K562 (cell line): Measurements from ENCODE around the gene UBE2L3. TPM values are rescaled to one million over a fixed set of nuclear protein-coding genes. Genes with fewer than 3 reads are reported as not detected.

Experiments used
- ATF7 ChIP-seq: fragments of 450-650 bp; IDR thresholded peaks from 2 replicates; pipeline ENCODE4 v1.7.1; 2014; ENCODE audit warnings: mild to moderate bottlenecking, moderate library complexity
- CC2D1A ChIP-seq: fragments of 450-650 bp; IDR thresholded peaks from 2 replicates; pipeline ENCODE4 v1.6.1; 2017; ENCODE audit warnings: mild to moderate bottlenecking
- CEBPG ChIP-seq, 3 experiments: fragments of 200-800 bp in 1 of 3; sonication (Bioruptor generic) in 1 of 3; sonication (generic) in 1 of 3; formaldehyde crosslinking in 1 of 3; IDR thresholded peaks in 2 of 3; conservative IDR thresholded peaks in 1 of 3; 2 replicates each; pipeline versions ENCODE4 v1.6.1 to v1.8.0; 2016 to 2022; ENCODE audit warnings: missing compliant biosample characterization in 2 of 3, missing genetic modification characterization in 2 of 3, mild to moderate bottlenecking in 1 of 3, missing genetic modification reagents in 1 of 3
- FOXJ2 ChIP-seq: fragments of 200-800 bp; sonication (Bioruptor generic); IDR thresholded peaks from 2 replicates; pipeline ENCODE4 v1.6.1; 2016; ENCODE audit warnings: missing genetic modification characterization, missing compliant biosample characterization
- LCOR ChIP-seq: sonication (generic); formaldehyde crosslinking; IDR thresholded peaks from 2 replicates; pipeline ENCODE4 v1.8.0; 2022; ENCODE audit warnings: mild to moderate bottlenecking, missing genetic modification reagents
- NCOA4 ChIP-seq: fragments of 450-650 bp; IDR thresholded peaks from 2 replicates; pipeline ENCODE4 v1.6.1; 2018; ENCODE audit warnings: mild to moderate bottlenecking; ENCODE audit not compliant: partially characterized antibody
- PURB ChIP-seq: sonication (generic); formaldehyde crosslinking; IDR thresholded peaks from 2 replicates; pipeline ENCODE4 v1.9.0; 2021; ENCODE audit warnings: low read depth, mild to moderate bottlenecking, missing genetic modification reagents
- RBM15 ChIP-seq: fragments of 200-400 bp; formaldehyde crosslinking; IDR thresholded peaks from 2 replicates; pipeline ENCODE4 v1.6.1; 2018; ENCODE audit warnings: mild to moderate bottlenecking, low read length, moderate library complexity; ENCODE audit not compliant: insufficient read depth
- STAT5B ChIP-seq: fragments of 250-450 bp; sonication (Bioruptor Pico); IDR thresholded peaks from 2 replicates; pipeline ENCODE4 v1.8.0; 2021; ENCODE audit warnings: mild to moderate bottlenecking, inconsistent platforms
- TGIF2 ChIP-seq: sonication (generic); formaldehyde crosslinking; IDR thresholded peaks from 2 replicates; pipeline ENCODE4 v1.8.1; 2022; ENCODE audit warnings: mild to moderate bottlenecking, missing genetic modification reagents, moderate library complexity
- WHSC1 ChIP-seq: IDR thresholded peaks from one replicate; pipeline ENCODE4 v1.6.1; 2012; ENCODE audit warnings: low read length, control low read depth, inconsistent platforms
- ZNF766 ChIP-seq: fragments of 200-800 bp; sonication (Bioruptor generic); conservative IDR thresholded peaks from 2 replicates; pipeline ENCODE4 v1.6.1; 2016; ENCODE audit warnings: missing genetic modification characterization, missing compliant biosample characterization
- polyA plus RNA-seq, 8 experiments: library from polyadenylated mRNA; depleted of rRNA in 4 of 8; stranded (reverse) in 5 of 8; unstranded in 3 of 8; fragments of >200 nt; fragmentation: Nextera tagmentation in 2 of 8; fragmentation: Illumina TruSeq in 1 of 8; extraction: Ambion mirVana in 2 of 8; extraction: Trizol in 1 of 8; gene quantifications; 2 replicates each; pipeline versions ENCODE4 v1.2.1 to v1.2.3, GENCODE V29; 2011 to 2014; ENCODE audit warnings: inconsistent platforms in 1 of 8, missing spikeins in 1 of 8
- total RNA-seq, 7 experiments: library from RNA; depleted of rRNA in 6 of 7; stranded (reverse); fragments of >200 nt in 6 of 7; fragmentation: Illumina TruSeq in 2 of 7; extraction: Trizol in 2 of 7; gene quantifications; 2 replicates each; pipeline versions ENCODE4 v1.2.1 to v1.2.3, GENCODE V29; 2011 to 2021; ENCODE audit warnings: low replicate concordance in 1 of 7
- TF ChIP-seq, protein P1 (sequence below): fragments of 450-650 bp; IDR thresholded peaks from 2 replicates; pipeline ENCODE4 v1.6.1; 2018; ENCODE audit not compliant: partially characterized antibody
- TF ChIP-seq, protein P2 (sequence below): fragments of 200-400 bp; formaldehyde crosslinking; IDR thresholded peaks from 2 replicates; pipeline ENCODE4 v1.6.1; 2017; ENCODE audit warnings: mild to moderate bottlenecking, low read depth, low read length, moderate library complexity
- TF ChIP-seq, protein P3 (sequence below): sonication (generic); formaldehyde crosslinking; IDR thresholded peaks from 2 replicates; pipeline ENCODE4 v1.8.1; 2023; ENCODE audit warnings: mild to moderate bottlenecking, missing genetic modification reagents
- TF ChIP-seq, protein P4 (sequence below): conservative IDR thresholded peaks from 2 replicates; pipeline ENCODE4 v1.6.1; 2011; ENCODE audit warnings: low read depth, mild to moderate bottlenecking, low read length; ENCODE audit not compliant: control insufficient read depth

The UBE2L3 gene
- total and polyA plus RNA-seq, 9 of the 15 experiments (the other 6 are each of a cell fraction or from before 2014, with no cell fraction given), result 215 to 625 (median 285) TPM

DNA sequence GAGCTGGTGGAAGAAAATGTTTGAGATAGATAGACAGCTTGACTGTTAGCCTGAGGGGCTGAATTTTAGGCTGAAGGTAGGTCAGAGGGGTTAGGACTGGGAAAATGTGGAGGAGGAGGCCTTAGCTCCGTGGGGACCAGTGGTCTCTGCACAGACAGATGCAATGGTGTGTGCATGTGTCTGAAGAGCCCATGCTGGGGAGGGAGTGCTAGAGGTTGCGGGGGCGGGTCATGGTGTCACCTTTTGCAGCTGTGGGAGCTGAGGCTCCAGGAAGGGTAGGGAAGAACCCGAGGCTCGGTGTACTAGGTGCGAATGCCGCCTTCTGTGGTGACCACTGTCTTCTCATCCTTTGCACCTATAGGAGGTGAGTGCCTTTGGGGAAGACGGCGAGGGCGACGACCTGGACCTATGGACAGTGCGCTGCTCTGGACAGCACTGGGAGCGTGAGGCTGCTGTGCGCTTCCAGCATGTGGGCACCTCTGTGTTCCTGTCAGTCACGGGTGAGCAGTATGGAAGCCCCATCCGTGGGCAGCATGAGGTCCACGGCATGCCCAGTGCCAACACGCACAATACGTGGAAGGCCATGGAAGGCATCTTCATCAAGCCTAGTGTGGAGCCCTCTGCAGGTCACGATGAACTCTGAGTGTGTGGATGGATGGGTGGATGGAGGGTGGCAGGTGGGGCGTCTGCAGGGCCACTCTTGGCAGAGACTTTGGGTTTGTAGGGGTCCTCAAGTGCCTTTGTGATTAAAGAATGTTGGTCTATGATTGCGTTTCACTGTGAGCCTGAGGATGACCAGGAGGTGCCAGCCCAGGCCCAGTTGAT lies 76.2 kb downstream of the UBE2L3 start (continued):
- TF ChIP-seq, protein P1, sequence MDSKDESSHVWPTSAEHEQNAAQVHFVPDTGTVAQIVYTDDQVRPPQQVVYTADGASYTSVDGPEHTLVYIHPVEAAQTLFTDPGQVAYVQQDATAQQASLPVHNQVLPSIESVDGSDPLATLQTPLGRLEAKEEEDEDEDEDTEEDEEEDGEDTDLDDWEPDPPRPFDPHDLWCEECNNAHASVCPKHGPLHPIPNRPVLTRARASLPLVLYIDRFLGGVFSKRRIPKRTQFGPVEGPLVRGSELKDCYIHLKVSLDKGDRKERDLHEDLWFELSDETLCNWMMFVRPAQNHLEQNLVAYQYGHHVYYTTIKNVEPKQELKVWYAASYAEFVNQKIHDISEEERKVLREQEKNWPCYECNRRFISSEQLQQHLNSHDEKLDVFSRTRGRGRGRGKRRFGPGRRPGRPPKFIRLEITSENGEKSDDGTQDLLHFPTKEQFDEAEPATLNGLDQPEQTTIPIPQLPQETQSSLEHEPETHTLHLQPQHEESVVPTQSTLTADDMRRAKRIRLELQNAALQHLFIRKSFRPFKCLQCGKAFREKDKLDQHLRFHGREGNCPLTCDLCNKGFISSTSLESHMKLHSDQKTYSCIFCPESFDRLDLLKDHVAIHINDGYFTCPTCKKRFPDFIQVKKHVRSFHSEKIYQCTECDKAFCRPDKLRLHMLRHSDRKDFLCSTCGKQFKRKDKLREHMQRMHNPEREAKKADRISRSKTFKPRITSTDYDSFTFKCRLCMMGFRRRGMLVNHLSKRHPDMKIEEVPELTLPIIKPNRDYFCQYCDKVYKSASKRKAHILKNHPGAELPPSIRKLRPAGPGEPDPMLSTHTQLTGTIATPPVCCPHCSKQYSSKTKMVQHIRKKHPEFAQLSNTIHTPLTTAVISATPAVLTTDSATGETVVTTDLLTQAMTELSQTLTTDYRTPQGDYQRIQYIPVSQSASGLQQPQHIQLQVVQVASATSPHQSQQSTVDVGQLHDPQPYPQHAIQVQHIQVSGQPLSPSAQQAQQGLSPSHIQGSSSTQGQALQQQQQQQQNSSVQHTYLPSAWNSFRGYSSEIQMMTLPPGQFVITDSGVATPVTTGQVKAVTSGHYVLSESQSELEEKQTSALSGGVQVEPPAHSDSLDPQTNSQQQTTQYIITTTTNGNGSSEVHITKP, result no peak
- TF ChIP-seq, protein P2, sequence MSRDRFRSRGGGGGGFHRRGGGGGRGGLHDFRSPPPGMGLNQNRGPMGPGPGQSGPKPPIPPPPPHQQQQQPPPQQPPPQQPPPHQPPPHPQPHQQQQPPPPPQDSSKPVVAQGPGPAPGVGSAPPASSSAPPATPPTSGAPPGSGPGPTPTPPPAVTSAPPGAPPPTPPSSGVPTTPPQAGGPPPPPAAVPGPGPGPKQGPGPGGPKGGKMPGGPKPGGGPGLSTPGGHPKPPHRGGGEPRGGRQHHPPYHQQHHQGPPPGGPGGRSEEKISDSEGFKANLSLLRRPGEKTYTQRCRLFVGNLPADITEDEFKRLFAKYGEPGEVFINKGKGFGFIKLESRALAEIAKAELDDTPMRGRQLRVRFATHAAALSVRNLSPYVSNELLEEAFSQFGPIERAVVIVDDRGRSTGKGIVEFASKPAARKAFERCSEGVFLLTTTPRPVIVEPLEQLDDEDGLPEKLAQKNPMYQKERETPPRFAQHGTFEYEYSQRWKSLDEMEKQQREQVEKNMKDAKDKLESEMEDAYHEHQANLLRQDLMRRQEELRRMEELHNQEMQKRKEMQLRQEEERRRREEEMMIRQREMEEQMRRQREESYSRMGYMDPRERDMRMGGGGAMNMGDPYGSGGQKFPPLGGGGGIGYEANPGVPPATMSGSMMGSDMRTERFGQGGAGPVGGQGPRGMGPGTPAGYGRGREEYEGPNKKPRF, result no peak
- TF ChIP-seq RBM15 (no peak), NCOA4 (no peak), CC2D1A (no peak), WHSC1 (peak; percentile 60), PURB (CRISPR knock-in tag) (no peak), ZNF766 (CRISPR knock-in tag) (no peak), TGIF2 (no peak), FOXJ2 (tag) (no peak), STAT5B (no peak), LCOR (CRISPR knock-in tag) (no peak), ATF7 (no peak), CEBPG (CRISPR knock-in tag; IDR thresholded peaks at IDR 0.05) (no peak), CEBPG (tag; conservative IDR thresholded peaks at IDR 0.05 in 1 of 2, IDR thresholded peaks at IDR 0.05 in 1 of 2) (no peak)
- TF ChIP-seq, protein P3, sequence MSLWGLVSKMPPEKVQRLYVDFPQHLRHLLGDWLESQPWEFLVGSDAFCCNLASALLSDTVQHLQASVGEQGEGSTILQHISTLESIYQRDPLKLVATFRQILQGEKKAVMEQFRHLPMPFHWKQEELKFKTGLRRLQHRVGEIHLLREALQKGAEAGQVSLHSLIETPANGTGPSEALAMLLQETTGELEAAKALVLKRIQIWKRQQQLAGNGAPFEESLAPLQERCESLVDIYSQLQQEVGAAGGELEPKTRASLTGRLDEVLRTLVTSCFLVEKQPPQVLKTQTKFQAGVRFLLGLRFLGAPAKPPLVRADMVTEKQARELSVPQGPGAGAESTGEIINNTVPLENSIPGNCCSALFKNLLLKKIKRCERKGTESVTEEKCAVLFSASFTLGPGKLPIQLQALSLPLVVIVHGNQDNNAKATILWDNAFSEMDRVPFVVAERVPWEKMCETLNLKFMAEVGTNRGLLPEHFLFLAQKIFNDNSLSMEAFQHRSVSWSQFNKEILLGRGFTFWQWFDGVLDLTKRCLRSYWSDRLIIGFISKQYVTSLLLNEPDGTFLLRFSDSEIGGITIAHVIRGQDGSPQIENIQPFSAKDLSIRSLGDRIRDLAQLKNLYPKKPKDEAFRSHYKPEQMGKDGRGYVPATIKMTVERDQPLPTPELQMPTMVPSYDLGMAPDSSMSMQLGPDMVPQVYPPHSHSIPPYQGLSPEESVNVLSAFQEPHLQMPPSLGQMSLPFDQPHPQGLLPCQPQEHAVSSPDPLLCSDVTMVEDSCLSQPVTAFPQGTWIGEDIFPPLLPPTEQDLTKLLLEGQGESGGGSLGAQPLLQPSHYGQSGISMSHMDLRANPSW (CRISPR knock-in tag), result peak; percentile 60
- TF ChIP-seq, protein P4, sequence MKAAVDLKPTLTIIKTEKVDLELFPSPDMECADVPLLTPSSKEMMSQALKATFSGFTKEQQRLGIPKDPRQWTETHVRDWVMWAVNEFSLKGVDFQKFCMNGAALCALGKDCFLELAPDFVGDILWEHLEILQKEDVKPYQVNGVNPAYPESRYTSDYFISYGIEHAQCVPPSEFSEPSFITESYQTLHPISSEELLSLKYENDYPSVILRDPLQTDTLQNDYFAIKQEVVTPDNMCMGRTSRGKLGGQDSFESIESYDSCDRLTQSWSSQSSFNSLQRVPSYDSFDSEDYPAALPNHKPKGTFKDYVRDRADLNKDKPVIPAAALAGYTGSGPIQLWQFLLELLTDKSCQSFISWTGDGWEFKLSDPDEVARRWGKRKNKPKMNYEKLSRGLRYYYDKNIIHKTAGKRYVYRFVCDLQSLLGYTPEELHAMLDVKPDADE, result no peak
